ENCODE data around the gene SEZ6.

GRCh38 chr17:28912938-28913333 lies 92.9 kb downstream of the SEZ6 start:
- TF ChIP-seq EP300 (IDR thresholded peaks at IDR 0.05; ENCODE audit: borderline replicate concordance) (no peak), CREB1 (IDR thresholded peaks at IDR 0.05; ENCODE audit: low read depth) (no peak), NFIC (IDR thresholded peaks at IDR 0.05) (no peak), USF1 (IDR thresholded peaks at IDR 0.05) (no peak), EGR1 (IDR thresholded peaks at IDR 0.05) (no peak)
- TF ChIP-seq, protein P1, sequence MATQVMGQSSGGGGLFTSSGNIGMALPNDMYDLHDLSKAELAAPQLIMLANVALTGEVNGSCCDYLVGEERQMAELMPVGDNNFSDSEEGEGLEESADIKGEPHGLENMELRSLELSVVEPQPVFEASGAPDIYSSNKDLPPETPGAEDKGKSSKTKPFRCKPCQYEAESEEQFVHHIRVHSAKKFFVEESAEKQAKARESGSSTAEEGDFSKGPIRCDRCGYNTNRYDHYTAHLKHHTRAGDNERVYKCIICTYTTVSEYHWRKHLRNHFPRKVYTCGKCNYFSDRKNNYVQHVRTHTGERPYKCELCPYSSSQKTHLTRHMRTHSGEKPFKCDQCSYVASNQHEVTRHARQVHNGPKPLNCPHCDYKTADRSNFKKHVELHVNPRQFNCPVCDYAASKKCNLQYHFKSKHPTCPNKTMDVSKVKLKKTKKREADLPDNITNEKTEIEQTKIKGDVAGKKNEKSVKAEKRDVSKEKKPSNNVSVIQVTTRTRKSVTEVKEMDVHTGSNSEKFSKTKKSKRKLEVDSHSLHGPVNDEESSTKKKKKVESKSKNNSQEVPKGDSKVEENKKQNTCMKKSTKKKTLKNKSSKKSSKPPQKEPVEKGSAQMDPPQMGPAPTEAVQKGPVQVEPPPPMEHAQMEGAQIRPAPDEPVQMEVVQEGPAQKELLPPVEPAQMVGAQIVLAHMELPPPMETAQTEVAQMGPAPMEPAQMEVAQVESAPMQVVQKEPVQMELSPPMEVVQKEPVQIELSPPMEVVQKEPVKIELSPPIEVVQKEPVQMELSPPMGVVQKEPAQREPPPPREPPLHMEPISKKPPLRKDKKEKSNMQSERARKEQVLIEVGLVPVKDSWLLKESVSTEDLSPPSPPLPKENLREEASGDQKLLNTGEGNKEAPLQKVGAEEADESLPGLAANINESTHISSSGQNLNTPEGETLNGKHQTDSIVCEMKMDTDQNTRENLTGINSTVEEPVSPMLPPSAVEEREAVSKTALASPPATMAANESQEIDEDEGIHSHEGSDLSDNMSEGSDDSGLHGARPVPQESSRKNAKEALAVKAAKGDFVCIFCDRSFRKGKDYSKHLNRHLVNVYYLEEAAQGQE (IDR thresholded peaks at IDR 0.05; ENCODE audit: low read depth), result no peak
